ENCODE data around the gene STYX. TPM values are rescaled to one million over a fixed set of nuclear protein-coding genes. Genes with fewer than 3 reads are reported as not detected.

The STYX gene
- total RNA-seq, 1 experiment from 2014 or later: 16.3 TPM

- TF ChIP-seq EZH2 (IDR thresholded peaks at IDR 0.05): no peak
These were observed 94.5 kb downstream of the STYX start (continued) for GRCh38 chr14:52824462-52824861.

Other genes with a start within 250 kb of the STYX start
- 2.7 TPM for gene TXNDC16, start 177.7 kb upstream of the STYX start, total RNA-seq (2021; ENCODE audit: unreplicated experiment)
- 0.89 TPM for gene GPR137C, start 177.3 kb upstream of the STYX start, total RNA-seq (2021; ENCODE audit: unreplicated experiment)
- gene ERO1A, start 34.6 kb upstream of the STYX start, total RNA-seq (2021; ENCODE audit: unreplicated experiment): 118 TPM
- gene PSMC6, start 23.0 kb upstream of the STYX start, total RNA-seq (2021; ENCODE audit: unreplicated experiment): 71.7 TPM
- gene GNPNAT1, start 61.4 kb downstream of the STYX start, total RNA-seq (2021; ENCODE audit: unreplicated experiment): 33.7 TPM
- gene FERMT2, start 220.9 kb downstream of the STYX start, total RNA-seq (2021; ENCODE audit: unreplicated experiment): 24.8 TPM